Measurements from ENCODE around the gene SLF2.

DNA sequence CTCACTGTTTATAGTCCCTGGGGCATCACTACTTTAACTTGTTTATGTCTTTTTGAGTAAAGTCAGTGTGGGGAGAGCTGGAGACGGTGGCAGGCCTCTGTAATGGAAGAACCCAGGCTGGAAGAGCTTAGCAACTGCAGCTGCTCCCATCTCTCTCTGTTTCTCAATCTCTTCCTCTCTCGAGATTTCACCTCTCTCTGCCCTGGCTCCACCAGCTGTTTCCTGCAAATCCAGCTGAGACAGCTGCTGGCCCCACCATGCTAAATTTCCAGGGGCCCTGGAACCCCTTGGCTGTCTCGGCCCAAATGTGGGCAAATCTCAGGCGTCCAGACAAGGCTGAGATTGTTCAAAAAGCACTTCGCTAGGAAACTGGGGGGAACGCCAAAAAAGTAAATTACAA, 25.8 kb upstream of the SLF2 start:
- TF ChIP-seq RARB (CRISPR knock-in tag; IDR thresholded peaks at IDR 0.05) (no peak), GLIS3 (CRISPR knock-in tag; IDR thresholded peaks at IDR 0.05) (no peak)
